A673 (cell line): ENCODE data around the gene DNAJC12. TPM values are rescaled to one million over a fixed set of nuclear protein-coding genes. Genes with fewer than 3 reads are reported as not detected.
"Not testable (repeated sequence)": the region's sequence is repeated elsewhere in the genome, so short reads cannot be mapped to it uniquely, and the experiment has no call there.

Experiments used
- BruUV-seq: library from RNA; stranded (reverse); fragments of 400-500 nt; replicated peaks from 2 replicates; lab custom pipeline; 2021; lab: Mats Ljungman, UMichigan
- CTCF ChIA-PET: fragments of 300-600 bp; sonication (Branson Sonifier 250); formaldehyde crosslinking; loops from one replicate; lab custom pipeline; 2022; ENCODE audit warnings: antibody characterized with exemption; lab: Charles Lee
- POLR2A ChIA-PET: fragments of 300-600 bp; sonication (Branson Sonifier 250); formaldehyde crosslinking; loops from one replicate; lab custom pipeline; 2022; ENCODE audit warnings: antibody characterized with exemption; ENCODE audit not compliant: low non-redundant PET; lab: Charles Lee
- DNase-seq: peaks from one replicate; pipeline ENCODE4 v3.0.0-alpha.2; 2015; ENCODE audit warnings: low spot score
- H3K27ac ChIP-seq: fragments of 200-600 bp; sonication (generic); 2 replicates; pipeline ENCODE4 v1.5.1; 2016; ENCODE audit warnings: mixed run types, low read depth, mild to moderate bottlenecking, mixed read lengths, antibody characterized with exemption, low read length; ENCODE audit not compliant: poor library complexity, severe bottlenecking
- H3K27me3 ChIP-seq: fragments of 200-600 bp; sonication (generic); replicated peaks from 2 replicates; pipeline ENCODE4 v1.6.1; 2017; ENCODE audit warnings: mixed run types, low read depth, mild to moderate bottlenecking, mixed read lengths, antibody characterized with exemption, low read length; ENCODE audit not compliant: insufficient read depth, poor library complexity
- H3K36me3 ChIP-seq: fragments of 200-600 bp; sonication (generic); 2 replicates; pipeline ENCODE4 v1.6.1; 2016; ENCODE audit warnings: mixed run types, mild to moderate bottlenecking, mixed read lengths, antibody characterized with exemption, low read length; ENCODE audit not compliant: insufficient read depth, poor library complexity, severe bottlenecking
- H3K4me1 ChIP-seq: fragments of 200-600 bp; sonication (generic); 2 replicates; pipeline ENCODE4 v1.6.1; 2017; ENCODE audit warnings: mixed run types, mild to moderate bottlenecking, mixed read lengths, antibody characterized with exemption, low read length; ENCODE audit not compliant: insufficient read depth, poor library complexity, severe bottlenecking
- H3K4me3 ChIP-seq: fragments of 200-600 bp; sonication (generic); 2 replicates; pipeline ENCODE4 v1.5.1; 2016; ENCODE audit warnings: low read depth, mixed run types, mild to moderate bottlenecking, mixed read lengths, low read length; ENCODE audit not compliant: poor library complexity, severe bottlenecking
- H3K9me3 ChIP-seq: fragments of 200-600 bp; sonication (generic); 2 replicates; pipeline ENCODE4 v1.6.1; 2016; ENCODE audit warnings: mixed run types, low read depth, mild to moderate bottlenecking, mixed read lengths, antibody characterized with exemption, low read length; ENCODE audit not compliant: poor library complexity, severe bottlenecking
- EZH2 ChIP-seq: fragments of 200-600 bp; sonication (generic); IDR thresholded peaks from 2 replicates; pipeline ENCODE4 v1.6.1; 2017; ENCODE audit warnings: borderline replicate concordance, low read depth, mild to moderate bottlenecking, mixed read lengths, antibody characterized with exemption, low read length; ENCODE audit not compliant: poor library complexity, severe bottlenecking
- intact Hi-C: fragments of 100-400 bp; cut with micrococcal nuclease; formaldehyde crosslinking; loops from one replicate; pipeline ENCODE4 v1.10.0; 2022; ENCODE audit not compliant: unreplicated experiment
- total RNA-seq: library from RNA; stranded (reverse); gene quantifications from 2 replicates; pipeline ENCODE4 v1.2.3, GENCODE V29; 2021
- TF ChIP-seq, protein P1 (sequence below): fragments of 300-800, 200-600 bp; sonication (generic); conservative IDR thresholded peaks from 2 replicates; pipeline ENCODE4 v1.5.1; 2017; ENCODE audit warnings: low read depth, mild to moderate bottlenecking, antibody characterized with exemption, low read length, moderate library complexity, mixed read lengths

DNAJC12 gene
- total RNA-seq, 1 experiment from 2014 or later, result 182 TPM

DNA sequence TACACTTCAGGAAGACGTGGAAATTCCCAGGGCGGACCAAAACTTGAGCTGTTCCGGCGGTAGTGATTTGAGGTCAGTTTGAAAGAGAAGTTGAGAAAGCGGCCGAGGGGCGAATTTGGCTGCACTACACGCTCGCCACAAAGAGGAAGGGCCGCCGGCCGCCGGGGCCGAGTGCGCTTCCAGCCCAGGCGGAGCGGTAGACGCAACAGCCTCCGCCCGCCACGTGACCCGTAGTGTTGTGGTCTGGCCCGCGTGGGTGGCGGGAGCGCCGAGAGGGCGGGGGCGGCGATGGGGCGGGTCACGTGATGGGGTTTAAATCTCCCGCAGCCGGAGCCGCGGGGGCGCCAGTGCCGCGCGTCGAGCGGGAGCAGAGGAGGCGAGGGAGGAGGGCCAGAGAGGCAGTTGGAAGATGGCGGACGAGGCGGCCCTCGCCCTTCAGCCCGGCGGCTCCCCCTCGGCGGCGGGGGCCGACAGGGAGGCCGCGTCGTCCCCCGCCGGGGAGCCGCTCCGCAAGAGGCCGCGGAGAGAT is 46.4 kb upstream of the DNAJC12 start, which contains the start of gene SIRT1:
TSS of gene SIRT1 (plus strand) at position 344 of the 529 bp plus-strand sequence. CDS start at position 410, 66 bp downstream.
- Histone ChIP-seq H3K36me3 (peaks cover 27% of the 10 kb centered on the region), H3K27me3 (no peaks in the 10 kb centered on the region), H3K4me1 (peaks cover 16% of the 10 kb centered on the region), H3K4me3 (peak within 1 kb of the TSS; percentile 92), H3K9me3 (no peaks in the 10 kb centered on the region), H3K27ac (peak within 1 kb of the TSS; percentile 87)
- TF ChIP-seq, protein P1, sequence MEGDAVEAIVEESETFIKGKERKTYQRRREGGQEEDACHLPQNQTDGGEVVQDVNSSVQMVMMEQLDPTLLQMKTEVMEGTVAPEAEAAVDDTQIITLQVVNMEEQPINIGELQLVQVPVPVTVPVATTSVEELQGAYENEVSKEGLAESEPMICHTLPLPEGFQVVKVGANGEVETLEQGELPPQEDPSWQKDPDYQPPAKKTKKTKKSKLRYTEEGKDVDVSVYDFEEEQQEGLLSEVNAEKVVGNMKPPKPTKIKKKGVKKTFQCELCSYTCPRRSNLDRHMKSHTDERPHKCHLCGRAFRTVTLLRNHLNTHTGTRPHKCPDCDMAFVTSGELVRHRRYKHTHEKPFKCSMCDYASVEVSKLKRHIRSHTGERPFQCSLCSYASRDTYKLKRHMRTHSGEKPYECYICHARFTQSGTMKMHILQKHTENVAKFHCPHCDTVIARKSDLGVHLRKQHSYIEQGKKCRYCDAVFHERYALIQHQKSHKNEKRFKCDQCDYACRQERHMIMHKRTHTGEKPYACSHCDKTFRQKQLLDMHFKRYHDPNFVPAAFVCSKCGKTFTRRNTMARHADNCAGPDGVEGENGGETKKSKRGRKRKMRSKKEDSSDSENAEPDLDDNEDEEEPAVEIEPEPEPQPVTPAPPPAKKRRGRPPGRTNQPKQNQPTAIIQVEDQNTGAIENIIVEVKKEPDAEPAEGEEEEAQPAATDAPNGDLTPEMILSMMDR, result 0 out of 2 replicates have a peak, but pooled peaks have one; percentile 7
- no peak for TF ChIP-seq EZH2
- ChIA-PET POLR2A (no interaction called here), CTCF (no interaction called here)
- peak; percentile 98 for DNase-seq
- BruUV-seq, result no TSS peak
- intact Hi-C loops, result loop anchor here (1.0 to 10.0 kb wide), 2 partner anchors 190 to 272 kb away; partner anchors contain the start of gene HERC4

DNA sequence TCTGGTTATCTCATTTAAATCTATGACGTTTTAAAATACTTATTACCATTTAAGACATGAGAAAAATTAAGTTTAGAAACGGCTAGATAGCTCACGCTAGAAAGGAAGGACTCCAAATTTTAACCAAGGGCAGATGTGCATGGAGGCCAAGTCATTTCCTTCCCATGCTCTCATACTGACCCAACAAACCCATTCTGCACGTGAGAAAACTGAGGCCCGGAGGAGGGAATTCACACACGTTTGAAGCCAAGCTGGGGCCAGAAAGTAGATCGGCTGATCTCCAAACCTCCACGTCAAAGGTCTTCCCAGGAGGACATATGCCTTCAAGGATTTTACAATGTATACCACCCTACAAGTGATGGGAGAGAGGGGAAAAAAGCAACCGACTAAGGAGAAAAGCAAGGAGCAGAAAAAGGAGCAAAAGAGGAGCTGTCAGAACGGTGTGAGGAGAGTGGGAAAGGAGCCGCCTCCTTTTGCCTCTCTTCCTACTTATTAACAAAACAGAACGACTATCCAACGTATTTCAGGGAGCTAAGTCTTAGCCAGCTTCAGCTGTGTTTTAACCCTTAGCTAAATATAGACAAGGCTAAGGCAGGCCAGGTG is 45.8 kb upstream of the DNAJC12 start:
- Histone ChIP-seq H3K4me1 (peaks cover 16% of the 10 kb centered on the region), H3K9me3 (no peaks in the 10 kb centered on the region), H3K4me3 (peak overlapping the region; percentile 92), H3K27me3 (no peaks in the 10 kb centered on the region), H3K27ac (peak overlapping the region; percentile 87), H3K36me3 (peaks cover 21% of the 10 kb centered on the region)
- intact Hi-C loops, result loop anchor here (1.0 to 10.0 kb wide), 2 partner anchors 191 to 272 kb away; partner anchors contain the start of gene HERC4
- peak; percentile 52 for DNase-seq
- TF ChIP-seq EZH2, result no peak
- TF ChIP-seq, protein P1, result no peak
- BruUV-seq, result TSS peak; percentile 85
- ChIA-PET CTCF (no interaction called here), POLR2A (no interaction called here)

DNA sequence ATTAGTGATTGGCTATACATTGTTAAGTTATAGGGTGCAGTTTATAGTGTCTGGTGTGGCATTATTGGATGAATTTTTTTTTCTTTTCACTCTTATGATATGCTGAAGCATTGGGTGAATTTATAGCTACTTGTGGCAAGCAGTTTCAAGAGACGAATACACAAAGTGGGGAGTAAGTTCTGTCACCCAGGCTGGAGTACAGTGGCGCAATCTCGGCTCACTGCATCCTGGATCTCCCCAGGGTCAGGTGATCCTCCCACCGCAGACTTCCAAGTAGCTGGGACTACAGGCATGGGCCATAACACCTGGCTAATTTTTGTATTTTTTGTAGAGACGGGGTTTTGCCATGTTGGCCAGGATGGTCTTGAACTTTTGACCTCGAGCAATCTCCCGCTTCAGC is 40.1 kb upstream of the DNAJC12 start:
- Histone ChIP-seq H3K36me3 (no peaks in the 10 kb centered on the region), H3K27ac (no peak overlapping the region), H3K9me3 (no peaks in the 10 kb centered on the region), H3K4me3 (no peak overlapping the region), H3K4me1 (no peaks in the 10 kb centered on the region), H3K27me3 (no peaks in the 10 kb centered on the region)
- CTCF ChIA-PET, result interaction anchor here (0.6 kb wide), 1 partner anchor 22 kb away, joined by 3 read pairs; no protein-coding TSS in a partner anchor
- intact Hi-C loops, result no loop called here
- POLR2A ChIA-PET, result no interaction called here
- no peak for DNase-seq
- BruUV-seq, result no TSS peak
- TF ChIP-seq EZH2, result no peak
- TF ChIP-seq, protein P1, result no peak

DNA sequence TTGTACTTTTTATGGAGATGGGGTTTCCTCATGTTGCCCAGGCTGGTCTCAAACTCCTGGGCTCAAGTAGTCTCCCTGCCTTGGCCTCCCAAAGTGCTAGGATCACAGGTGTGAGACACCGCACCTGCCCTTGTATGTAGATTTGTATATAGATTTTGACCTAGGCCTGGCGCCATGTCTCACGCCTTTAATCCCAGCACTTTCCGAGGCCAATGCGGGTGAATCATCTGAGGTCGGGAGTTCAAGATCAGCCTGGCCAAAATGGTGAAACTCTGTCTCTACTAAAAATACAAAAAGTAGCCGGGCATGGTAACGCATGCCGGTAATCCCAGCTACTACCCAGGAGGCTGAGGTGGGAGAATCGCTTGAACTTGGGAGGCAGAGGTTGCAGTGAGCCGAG is 39.4 kb upstream of the DNAJC12 start:
- H3K27me3 ChIP-seq, intact Hi-C loops, H3K4me1 ChIP-seq, CTCF ChIA-PET, H3K4me3 ChIP-seq, H3K36me3 ChIP-seq, H3K27ac ChIP-seq, BruUV-seq, H3K9me3 ChIP-seq, DNase-seq: not testable (repeated sequence)
- POLR2A ChIA-PET, result interaction anchor here (0.6 to 0.7 kb wide), 2 partner anchors 10 to 322 kb away, joined by 3 to 7 read pairs; no protein-coding TSS in a partner anchor
